Left ventricle myocardium inferior (tissue), 1 donor: Measurements from ENCODE around the gene CRTC3. TPM values are rescaled to one million over a fixed set of nuclear protein-coding genes. Genes with fewer than 3 reads are reported as not detected.
"Not testable (repeated sequence)": the region's sequence is repeated elsewhere in the genome, so short reads cannot be mapped to it uniquely, and the experiment has no call there.

Source experiments
- DNase-seq: peaks from one replicate; pipeline ENCODE4 v3.0.0-alpha.2; 2020
- H3K27ac ChIP-seq: fragments of 200-600 bp; replicated peaks from 2 replicates; pipeline ENCODE4 v1.8.0; 2021
- H3K27me3 ChIP-seq: fragments of 200-600 bp; 2 replicates; pipeline ENCODE4 v1.8.0; 2021; ENCODE audit warnings: low read depth
- H3K36me3 ChIP-seq: fragments of 200-600 bp; 2 replicates; pipeline ENCODE4 v1.8.0; 2021
- H3K4me1 ChIP-seq: fragments of 200-600 bp; 2 replicates; pipeline ENCODE4 v1.8.0; 2021
- H3K4me3 ChIP-seq: fragments of 200-600 bp; 2 replicates; pipeline ENCODE4 v1.8.0; 2021; ENCODE audit warnings: mild to moderate bottlenecking, moderate library complexity
- H3K9me3 ChIP-seq: fragments of 200-600 bp; replicated peaks from 2 replicates; pipeline ENCODE4 v1.8.0; 2021
- intact Hi-C: fragments of 100-400 bp; cut with micrococcal nuclease; formaldehyde crosslinking; loops from one replicate; pipeline ENCODE4 v1.11.0; 2022
- total RNA-seq: library from RNA; stranded (reverse); fragmentation: NEBNext Ultra II Directional; extraction: Animal tissue kit (Norgen Biotek cat#: 25700); gene quantifications from one replicate; pipeline ENCODE4 v1.2.1, GENCODE V29; 2021
- TF ChIP-seq, protein P1 (sequence below): fragments of 200-600 bp; IDR thresholded peaks from 2 replicates; pipeline ENCODE4 v1.8.0; 2021; ENCODE audit warnings: antibody characterized with exemption, mild to moderate bottlenecking, borderline replicate concordance
- donor health status: DM: no; HTN: yes; CAD: no; lungs with severe emphysema.

The CRTC3 gene
- total RNA-seq, 1 donor from 2014 or later: 24.1 TPM

DNA sequence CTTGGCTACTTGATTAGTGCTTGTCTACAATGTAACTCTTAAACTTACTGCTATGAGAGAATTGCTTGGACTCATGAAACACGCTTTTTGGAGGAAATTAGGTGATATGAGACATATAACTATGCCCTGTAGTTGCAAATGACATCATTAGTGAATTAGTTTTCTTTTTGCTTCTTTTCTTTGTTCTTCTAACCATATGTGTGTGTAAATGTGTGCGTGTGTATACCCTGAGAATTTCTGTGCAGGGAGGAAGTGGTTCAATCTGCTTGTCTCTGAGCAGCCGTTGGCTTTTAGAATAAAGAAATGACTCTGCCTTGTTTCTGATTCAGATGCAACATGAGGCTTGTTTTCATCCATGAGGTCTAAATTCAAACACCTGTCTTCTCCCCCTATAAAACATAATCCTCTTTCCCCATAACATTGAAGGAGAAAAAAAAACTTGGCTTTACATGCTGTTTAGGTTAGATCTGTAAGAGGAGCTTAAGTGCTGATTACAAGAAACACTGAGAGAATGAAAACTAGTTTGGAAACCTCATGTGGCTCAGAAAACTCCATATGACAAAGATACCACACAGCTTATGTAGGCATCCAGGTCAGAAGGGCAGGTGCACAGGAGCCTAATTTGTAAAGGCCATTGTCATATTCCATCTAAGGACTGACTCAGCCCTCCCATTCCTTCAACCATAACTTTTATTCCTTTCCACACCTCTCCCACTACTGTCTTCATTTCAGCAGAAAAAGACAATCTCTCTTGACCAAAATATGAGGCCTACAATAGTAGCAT is 156.9 kb downstream of the CRTC3 start:
- intact Hi-C loops: no loop called here
- TF ChIP-seq, protein P1, sequence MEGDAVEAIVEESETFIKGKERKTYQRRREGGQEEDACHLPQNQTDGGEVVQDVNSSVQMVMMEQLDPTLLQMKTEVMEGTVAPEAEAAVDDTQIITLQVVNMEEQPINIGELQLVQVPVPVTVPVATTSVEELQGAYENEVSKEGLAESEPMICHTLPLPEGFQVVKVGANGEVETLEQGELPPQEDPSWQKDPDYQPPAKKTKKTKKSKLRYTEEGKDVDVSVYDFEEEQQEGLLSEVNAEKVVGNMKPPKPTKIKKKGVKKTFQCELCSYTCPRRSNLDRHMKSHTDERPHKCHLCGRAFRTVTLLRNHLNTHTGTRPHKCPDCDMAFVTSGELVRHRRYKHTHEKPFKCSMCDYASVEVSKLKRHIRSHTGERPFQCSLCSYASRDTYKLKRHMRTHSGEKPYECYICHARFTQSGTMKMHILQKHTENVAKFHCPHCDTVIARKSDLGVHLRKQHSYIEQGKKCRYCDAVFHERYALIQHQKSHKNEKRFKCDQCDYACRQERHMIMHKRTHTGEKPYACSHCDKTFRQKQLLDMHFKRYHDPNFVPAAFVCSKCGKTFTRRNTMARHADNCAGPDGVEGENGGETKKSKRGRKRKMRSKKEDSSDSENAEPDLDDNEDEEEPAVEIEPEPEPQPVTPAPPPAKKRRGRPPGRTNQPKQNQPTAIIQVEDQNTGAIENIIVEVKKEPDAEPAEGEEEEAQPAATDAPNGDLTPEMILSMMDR: no peak
- Histone ChIP-seq H3K4me3 (no peak overlapping the region), H3K9me3 (peaks cover 12% of the 10 kb centered on the region), H3K27ac (no peak overlapping the region), H3K36me3 (no peaks in the 10 kb centered on the region), H3K27me3 (no peaks in the 10 kb centered on the region), H3K4me1 (no peaks in the 10 kb centered on the region)
- no peak for DNase-seq

DNA sequence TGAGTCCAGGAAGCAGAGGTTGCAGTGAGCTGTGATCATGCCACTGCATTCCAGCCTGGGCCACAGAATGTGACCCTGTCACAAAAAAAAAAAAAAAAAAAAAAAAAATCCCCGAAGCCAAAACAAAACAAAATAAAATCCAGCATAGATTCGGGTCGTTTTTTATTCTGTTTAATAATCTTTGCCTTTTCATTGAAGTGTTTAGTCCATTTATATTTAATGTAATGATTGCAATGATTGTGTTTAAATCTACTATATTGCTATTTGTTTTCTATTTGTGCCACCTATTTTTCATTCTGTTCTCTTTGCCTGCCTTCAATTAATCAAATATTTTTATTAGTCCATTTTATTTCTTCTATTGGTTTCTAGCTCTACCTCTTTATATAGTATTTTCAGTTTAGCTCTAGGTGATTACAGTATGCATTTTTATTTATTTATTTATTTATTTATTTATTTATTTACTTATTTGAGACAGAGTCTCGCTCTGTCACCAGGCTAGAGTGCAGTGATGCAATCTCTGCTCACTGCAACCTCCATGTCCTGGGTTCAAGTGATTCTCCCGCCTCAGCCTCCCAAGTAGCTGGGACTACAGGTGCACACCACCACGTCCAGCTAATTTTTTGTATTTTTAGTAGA is 159.7 kb downstream of the CRTC3 start:
- H3K27ac ChIP-seq, DNase-seq, intact Hi-C loops, H3K4me1 ChIP-seq, H3K4me3 ChIP-seq, H3K36me3 ChIP-seq, H3K27me3 ChIP-seq: not testable (repeated sequence)
- H3K9me3 ChIP-seq: peaks cover 12% of the 10 kb centered on the region

DNA sequence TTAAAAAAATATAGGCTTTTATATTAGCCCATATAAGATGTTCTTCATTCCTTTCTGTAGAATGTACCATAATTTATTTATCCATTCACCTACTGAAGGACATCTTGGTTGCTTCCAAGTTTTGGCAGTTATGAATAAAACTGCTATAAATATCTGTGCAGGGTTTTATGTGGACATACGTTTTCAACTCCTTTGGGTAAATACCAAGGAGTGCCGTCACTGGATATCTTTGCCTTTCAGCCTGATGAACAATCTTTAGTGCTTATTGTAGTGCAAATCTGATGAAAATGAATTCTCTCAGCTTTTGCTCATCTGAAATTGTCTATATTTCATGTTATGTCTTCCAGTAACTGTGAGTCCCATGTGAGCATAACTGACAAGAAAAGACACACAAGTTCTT is 160.9 kb downstream of the CRTC3 start:
- Histone ChIP-seq H3K36me3 (no peaks in the 10 kb centered on the region), H3K4me3 (no peak overlapping the region), H3K27ac (no peak overlapping the region), H3K4me1 (no peaks in the 10 kb centered on the region), H3K27me3 (no peaks in the 10 kb centered on the region), H3K9me3 (peaks cover 12% of the 10 kb centered on the region)
- TF ChIP-seq, protein P1: no peak
- DNase-seq: no peak
- intact Hi-C loops: loop anchor here (5.0 kb wide), 1 partner anchor 38 kb away; no protein-coding TSS in a partner anchor

DNA sequence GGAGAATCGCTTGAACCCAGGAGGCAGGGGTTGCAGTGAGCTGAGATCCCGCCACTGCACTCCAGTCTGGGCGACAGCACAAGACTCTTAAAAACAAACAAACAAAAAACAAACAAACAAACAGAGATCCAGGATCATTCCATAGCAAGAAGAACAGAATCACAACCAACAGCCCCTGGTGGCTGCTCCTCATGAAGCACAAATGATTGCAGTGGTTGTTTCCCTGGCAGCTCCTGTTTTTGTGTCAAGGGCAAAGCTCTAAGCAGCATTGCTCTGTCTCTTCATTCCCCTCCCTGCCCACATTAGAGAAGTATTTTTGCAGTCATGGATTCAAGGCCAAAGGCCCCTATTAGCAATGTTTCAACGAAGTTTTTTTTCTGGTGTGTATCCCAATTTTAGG is 161.6 kb downstream of the CRTC3 start:
- TF ChIP-seq, protein P1: no peak
- H3K27me3 ChIP-seq: no peaks in the 10 kb centered on the region
- intact Hi-C loops: loop anchor here (5.0 kb wide), 1 partner anchor 39 kb away; no protein-coding TSS in a partner anchor
- H3K9me3 ChIP-seq: peaks cover 12% of the 10 kb centered on the region
- no peak overlapping the region for H3K27ac ChIP-seq
- no peaks in the 10 kb centered on the region for H3K4me1 ChIP-seq
- H3K36me3 ChIP-seq: no peaks in the 10 kb centered on the region
- H3K4me3 ChIP-seq: no peak overlapping the region
- no peak for DNase-seq

DNA sequence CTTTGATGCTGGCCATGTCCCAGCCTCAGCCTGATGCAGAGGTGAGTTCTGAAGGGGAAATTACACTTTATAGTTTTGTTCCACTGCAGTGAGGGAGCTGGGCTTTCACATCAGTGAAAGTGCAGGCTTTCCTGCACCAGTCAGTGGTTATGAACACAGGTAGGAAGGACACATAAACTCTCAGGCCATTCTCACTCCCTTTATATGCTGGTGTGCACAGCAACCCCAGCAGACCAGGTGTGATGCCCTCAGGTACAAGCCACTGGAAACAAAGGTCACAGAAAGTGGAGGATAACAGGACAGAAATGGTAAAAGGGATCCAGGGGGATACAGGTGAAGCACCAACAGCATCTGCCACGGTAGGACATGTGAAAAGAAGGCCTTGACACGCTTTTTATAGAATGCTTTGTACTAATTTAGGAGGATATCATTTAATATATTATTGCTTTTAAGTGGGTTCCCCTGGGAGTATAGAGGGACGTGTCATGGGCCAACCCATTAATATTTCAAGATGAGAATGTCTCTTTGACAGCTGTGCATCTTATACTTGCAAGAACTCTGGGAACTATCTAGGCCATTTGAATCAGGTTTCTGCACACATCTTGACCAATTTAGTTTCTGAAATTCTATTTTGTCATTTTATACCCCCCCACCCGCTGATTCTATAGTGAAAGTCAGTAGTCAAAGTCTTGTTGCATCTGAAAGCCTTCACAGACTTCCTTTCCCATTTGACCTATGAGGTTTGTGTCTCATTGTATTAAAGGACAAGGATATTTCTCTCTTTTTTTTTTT is 162.5 kb downstream of the CRTC3 start:
- Histone ChIP-seq H3K36me3 (no peaks in the 10 kb centered on the region), H3K4me3 (no peak overlapping the region), H3K9me3 (peaks cover 12% of the 10 kb centered on the region), H3K27ac (no peak overlapping the region), H3K4me1 (no peaks in the 10 kb centered on the region), H3K27me3 (no peaks in the 10 kb centered on the region)
- intact Hi-C loops: loop anchor here (5.0 kb wide), 1 partner anchor 40 kb away; no protein-coding TSS in a partner anchor
- DNase-seq: no peak
- TF ChIP-seq, protein P1: no peak

Other genes starting within 250 kb of the CRTC3 start
- 4.7 TPM for gene ZNF774, start 177.6 kb upstream of the CRTC3 start, total RNA-seq
- 39.2 TPM for gene IQGAP1, start 141.7 kb upstream of the CRTC3 start, total RNA-seq
- 26.2 TPM for gene BLM, start 187.4 kb downstream of the CRTC3 start, total RNA-seq